ENCODE results near the gene SEMA6B. TPM values are rescaled to one million over a fixed set of nuclear protein-coding genes. Genes with fewer than 3 reads are reported as not detected.
"Not testable (repeated sequence)": the region's sequence is repeated elsewhere in the genome, so short reads cannot be mapped to it uniquely, and the experiment has no call there.

Gene SEMA6B
- total and polyA plus RNA-seq, 2 of the 4 experiments (the other 2 are of a cell fraction) = 0.18 to 0.72 TPM

GRCh38 chr19:4528843-4529242 is 30.6 kb downstream of the SEMA6B start:
- H3K27ac ChIP-seq (ENCODE audit: insufficient read depth, low read length) = no peak overlapping the region
- no peaks in the 10 kb centered on the region; the same call in 1 of the 2 replicates for H4K20me1 ChIP-seq (ENCODE audit: insufficient read depth, low read length)
- H3K9me3 ChIP-seq (ENCODE audit: control insufficient read depth, insufficient read depth, low read length) = no peaks in the 10 kb centered on the region
- no peak overlapping the region for H2AFZ ChIP-seq (replicated peaks; ENCODE audit: low read length, poor library complexity)
- no peak overlapping the region for H4K5ac ChIP-seq (ENCODE audit: low read depth, low read length)
- ATAC-seq (ENCODE audit: low read depth) = no peak
- no peak overlapping the region for H3K4ac ChIP-seq (ENCODE audit: low read depth, low read length)
- H2AK5ac ChIP-seq (ENCODE audit: low read depth, low read length) = no peak overlapping the region
- H2BK15ac ChIP-seq (ENCODE audit: low read depth, low read length) = no peak overlapping the region
- no peak overlapping the region for H3K56ac ChIP-seq (ENCODE audit: extremely low read depth, insufficient read depth, low read length)
- ChIA-PET POLR2A (ENCODE audit: unreplicated experiment) (no interaction called here), CTCF (interaction anchor here (0.5 kb wide), 1 partner anchor 342 kb away, joined by 3 read pairs; no protein-coding TSS in a partner anchor)
- H3K79me1 ChIP-seq (ENCODE audit: low read depth in 1 of 2, low read length in 2 of 2) = no peaks in the 10 kb centered on the region
- no peak overlapping the region for H4K91ac ChIP-seq (ENCODE audit: insufficient read depth, low read depth, low read length)
- no peak for DNase-seq
- peaks cover 24% of the 10 kb centered on the region for H3K27me3 ChIP-seq (ENCODE audit: control insufficient read depth, insufficient read depth, low read length)
- H3K14ac ChIP-seq (replicated peaks; ENCODE audit: low read depth, low read length) = no peak overlapping the region
- H2BK20ac ChIP-seq (ENCODE audit: low read depth, low read length) = no peak overlapping the region
- no peak overlapping the region for H2AK9ac ChIP-seq (replicated peaks; ENCODE audit: low read depth, low read length, poor library complexity)
- H3K9ac ChIP-seq (ENCODE audit: low read depth, low read length) = no peak overlapping the region
- no peak overlapping the region for H3K23ac ChIP-seq (ENCODE audit: low read depth, low read length)
- H3K9me1 ChIP-seq (ENCODE audit: insufficient read depth, low read length) = no peaks in the 10 kb centered on the region
- no peak for TF ChIP-seq MAFK (IDR thresholded peaks at IDR 0.05; ENCODE audit: low read depth, low read length)
- TF ChIP-seq CHD1 (IDR thresholded peaks at IDR 0.05; ENCODE audit: low read depth, low read length) = no peak
- TF ChIP-seq RAD21 (IDR thresholded peaks at IDR 0.05; ENCODE audit: low read length) = no peak
- TF ChIP-seq FOS (IDR thresholded peaks at IDR 0.05; ENCODE audit: low read depth, low read length) = no peak
- no peak for TF ChIP-seq BHLHE40 (IDR thresholded peaks at IDR 0.05; ENCODE audit: low read depth, low read length)
- no peak for TF ChIP-seq MXI1 (IDR thresholded peaks at IDR 0.05; ENCODE audit: borderline replicate concordance, low read depth, low read length)
- intact Hi-C loops (cut with micrococcal nuclease) = loop anchor here (1.0 kb wide), 1 partner anchor 11 kb away; the partner anchor contains the start of gene PLIN4
- no peak overlapping the region for H2BK120ac ChIP-seq (ENCODE audit: low read depth, low read length)
- H3K36me3 ChIP-seq (ENCODE audit: control insufficient read depth, insufficient read depth, low read length) = no peaks in the 10 kb centered on the region
- no peak overlapping the region for H2BK5ac ChIP-seq (ENCODE audit: low read depth, low read length, poor library complexity, severe bottlenecking)
- in situ Hi-C loops (cut with MboI; ENCODE audit: low sequenced_read_pairs) = no loop called here
- dilution Hi-C loops (cut with HindIII; ENCODE audit: low sequenced_read_pairs, unreplicated experiment) = no loop called here
- WGBS, 2 experiments (ENCODE audit: extremely low coverage in 2 of 2, insufficient read length in 1 of 2) = 88% methylated on average over 8 of the region's 15 CpGs; no CpG with 5 or more reads in 1 of the 2 experiments
- no peak overlapping the region for H4K8ac ChIP-seq (ENCODE audit: low read depth in 2 of 2, low read length in 2 of 2)
- H3K18ac ChIP-seq (ENCODE audit: low read depth, low read length) = no peak overlapping the region
- H3K4me2 ChIP-seq (ENCODE audit: low read depth, low read length) = no peak overlapping the region
- H3K4me3 ChIP-seq (ENCODE audit: insufficient read depth, low read depth, low read length) = no peak overlapping the region
- no peaks in the 10 kb centered on the region for H3K4me1 ChIP-seq (ENCODE audit: control insufficient read depth, insufficient read depth, low read length)
- BruUV-seq (replicated peaks) = no TSS peak

DNA sequence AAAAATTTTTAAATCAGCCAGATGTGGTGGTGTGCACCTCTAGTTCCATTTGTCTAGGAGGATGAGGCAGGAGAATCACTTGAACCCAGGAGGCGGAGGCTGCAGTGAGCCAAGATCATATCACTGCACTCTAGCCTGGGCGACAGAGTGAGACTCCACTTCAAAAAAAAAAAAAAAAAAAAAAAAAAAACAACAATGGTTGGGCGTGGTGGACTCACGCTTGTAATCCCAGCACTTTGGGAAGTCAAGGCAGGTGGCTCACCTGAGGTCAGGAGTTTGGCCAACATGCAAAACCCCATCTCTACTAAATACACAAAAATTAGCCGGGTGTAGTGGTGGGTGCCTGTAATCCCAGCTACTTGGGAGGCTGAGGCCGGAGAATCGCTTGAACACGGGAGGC is 32.1 kb downstream of the SEMA6B start:
- intact Hi-C loops (cut with micrococcal nuclease); H2AK5ac ChIP-seq (ENCODE audit: low read depth, low read length); H3K4me2 ChIP-seq (ENCODE audit: low read depth, low read length); BruUV-seq (replicated peaks); in situ Hi-C loops (cut with MboI; ENCODE audit: low sequenced_read_pairs); CTCF ChIA-PET; H2BK20ac ChIP-seq (ENCODE audit: low read depth, low read length); H3K9me1 ChIP-seq (ENCODE audit: insufficient read depth, low read length); H2AFZ ChIP-seq (replicated peaks; ENCODE audit: low read length, poor library complexity); H3K4ac ChIP-seq (ENCODE audit: low read depth, low read length); H3K9me3 ChIP-seq (ENCODE audit: control insufficient read depth, insufficient read depth, low read length); POLR2A ChIA-PET (ENCODE audit: unreplicated experiment); H3K4me1 ChIP-seq (ENCODE audit: control insufficient read depth, insufficient read depth, low read length); H3K4me3 ChIP-seq (ENCODE audit: insufficient read depth, low read depth, low read length); H3K36me3 ChIP-seq (ENCODE audit: control insufficient read depth, insufficient read depth, low read length); H3K27ac ChIP-seq (ENCODE audit: insufficient read depth, low read length); H4K91ac ChIP-seq (ENCODE audit: insufficient read depth, low read depth, low read length); H3K79me1 ChIP-seq (ENCODE audit: low read depth in 1 of 2, low read length in 2 of 2); H4K8ac ChIP-seq (ENCODE audit: low read depth in 2 of 2, low read length in 2 of 2); H3K56ac ChIP-seq (ENCODE audit: extremely low read depth, insufficient read depth, low read length); H2BK120ac ChIP-seq (ENCODE audit: low read depth, low read length); H4K20me1 ChIP-seq (ENCODE audit: insufficient read depth, low read length); ATAC-seq (ENCODE audit: low read depth); H3K23ac ChIP-seq (ENCODE audit: low read depth, low read length); H3K18ac ChIP-seq (ENCODE audit: low read depth, low read length); H3K14ac ChIP-seq (replicated peaks; ENCODE audit: low read depth, low read length); H3K9ac ChIP-seq (ENCODE audit: low read depth, low read length); H2BK5ac ChIP-seq (ENCODE audit: low read depth, low read length, poor library complexity, severe bottlenecking); H2AK9ac ChIP-seq (replicated peaks; ENCODE audit: low read depth, low read length, poor library complexity); H4K5ac ChIP-seq (ENCODE audit: low read depth, low read length); dilution Hi-C loops (cut with HindIII; ENCODE audit: low sequenced_read_pairs, unreplicated experiment); H2BK15ac ChIP-seq (ENCODE audit: low read depth, low read length); DNase-seq: not testable (repeated sequence)
- 100% methylated on average over 1 of the region's 8 CpGs; no CpG with 5 or more reads in 1 of the 2 experiments for WGBS, 2 experiments (ENCODE audit: extremely low coverage in 2 of 2, insufficient read length in 1 of 2)
- H3K27me3 ChIP-seq (ENCODE audit: control insufficient read depth, insufficient read depth, low read length) = peaks cover 25% of the 10 kb centered on the region
